ENCODE data around the gene ROR2. TPM values are rescaled to one million over a fixed set of nuclear protein-coding genes. Genes with fewer than 3 reads are reported as not detected.
"Not testable (repeated sequence)": the region's sequence is repeated elsewhere in the genome, so short reads cannot be mapped to it uniquely, and the experiment has no call there.

Gene ROR2
- total RNA-seq, 4 donors from 2014 or later = 37.4 to 71.8 (median 59.4) TPM

- peak; percentile 75 for DNase-seq (ENCODE audit: extremely low spot score)
- intact Hi-C loops (cut with DNase I) = no loop called here
- Histone ChIP-seq H3K27me3 (no peaks in the 10 kb centered on the region), H3K4me1 (no peaks in the 10 kb centered on the region), H3K9me3 (peaks cover 0 to 9% (median 3%) of the 10 kb centered on the region in 4 donors), H3K4me3 (no peak overlapping the region), H3K27ac (replicated peaks in 1 of 4) (no peak overlapping the region), H3K36me3 (no peaks in the 10 kb centered on the region)
- 93% methylated on average over 3 of the region's 3 CpGs for WGBS
- TF ChIP-seq EP300 (IDR thresholded peaks at IDR 0.05) = no peak
- TF ChIP-seq POLR2A (IDR thresholded peaks at IDR 0.05; ENCODE audit: low read depth) = no peak
- TF ChIP-seq POLR2AphosphoS5 (IDR thresholded peaks at IDR 0.05) = no peak
- TF ChIP-seq, protein P1, sequence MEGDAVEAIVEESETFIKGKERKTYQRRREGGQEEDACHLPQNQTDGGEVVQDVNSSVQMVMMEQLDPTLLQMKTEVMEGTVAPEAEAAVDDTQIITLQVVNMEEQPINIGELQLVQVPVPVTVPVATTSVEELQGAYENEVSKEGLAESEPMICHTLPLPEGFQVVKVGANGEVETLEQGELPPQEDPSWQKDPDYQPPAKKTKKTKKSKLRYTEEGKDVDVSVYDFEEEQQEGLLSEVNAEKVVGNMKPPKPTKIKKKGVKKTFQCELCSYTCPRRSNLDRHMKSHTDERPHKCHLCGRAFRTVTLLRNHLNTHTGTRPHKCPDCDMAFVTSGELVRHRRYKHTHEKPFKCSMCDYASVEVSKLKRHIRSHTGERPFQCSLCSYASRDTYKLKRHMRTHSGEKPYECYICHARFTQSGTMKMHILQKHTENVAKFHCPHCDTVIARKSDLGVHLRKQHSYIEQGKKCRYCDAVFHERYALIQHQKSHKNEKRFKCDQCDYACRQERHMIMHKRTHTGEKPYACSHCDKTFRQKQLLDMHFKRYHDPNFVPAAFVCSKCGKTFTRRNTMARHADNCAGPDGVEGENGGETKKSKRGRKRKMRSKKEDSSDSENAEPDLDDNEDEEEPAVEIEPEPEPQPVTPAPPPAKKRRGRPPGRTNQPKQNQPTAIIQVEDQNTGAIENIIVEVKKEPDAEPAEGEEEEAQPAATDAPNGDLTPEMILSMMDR (IDR thresholded peaks at IDR 0.05) = no peak
Observed at GRCh38 chr9:91644433-91644832, 305.6 kb downstream of the ROR2 start.

DNA sequence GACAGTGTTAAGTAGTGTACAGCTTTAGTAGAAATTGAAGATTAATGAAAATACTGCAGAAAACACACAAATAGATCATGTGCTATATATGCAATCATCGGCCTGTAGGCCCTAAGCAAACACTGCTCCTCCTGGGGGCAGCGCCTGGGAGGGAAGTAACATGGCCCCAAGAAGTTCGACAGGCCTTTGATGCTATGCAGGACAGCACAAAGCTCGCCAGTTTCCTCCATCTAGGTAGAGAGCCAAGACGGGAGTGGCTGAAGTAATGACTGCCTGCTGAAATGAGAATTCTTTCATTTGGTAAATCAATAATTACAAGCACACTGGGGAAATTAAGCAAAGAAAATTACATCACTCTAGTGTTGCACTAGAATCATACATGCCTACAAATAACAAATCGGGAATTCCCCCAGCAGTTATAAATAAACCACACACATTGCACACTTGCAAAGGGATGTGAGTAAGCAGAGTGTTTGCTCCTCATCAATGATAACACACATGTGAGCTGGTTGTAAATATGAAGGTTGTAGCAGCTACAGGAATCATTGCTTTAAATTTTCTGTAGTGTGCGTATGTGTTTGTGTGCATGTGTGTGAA lies 306.4 kb downstream of the ROR2 start:
- TF ChIP-seq, protein P1 (IDR thresholded peaks at IDR 0.05) = no peak
- TF ChIP-seq EP300 (IDR thresholded peaks at IDR 0.05) (no peak), POLR2A (IDR thresholded peaks at IDR 0.05; ENCODE audit: low read depth) (no peak), POLR2AphosphoS5 (IDR thresholded peaks at IDR 0.05) (no peak)
- intact Hi-C loops (cut with DNase I) = no loop called here
- WGBS = 59% methylated on average over 7 of the region's 7 CpGs
- no peaks in the 10 kb centered on the region for H3K4me1 ChIP-seq
- peak; percentile 57 for DNase-seq (ENCODE audit: extremely low spot score)
- H3K27me3 ChIP-seq = no peaks in the 10 kb centered on the region
- peaks cover 0 to 15% (median 3%) of the 10 kb centered on the region in 4 donors for H3K9me3 ChIP-seq
- no peak overlapping the region for H3K27ac ChIP-seq (replicated peaks in 1 of 4)
- H3K36me3 ChIP-seq = no peaks in the 10 kb centered on the region
- H3K4me3 ChIP-seq = no peak overlapping the region

DNA sequence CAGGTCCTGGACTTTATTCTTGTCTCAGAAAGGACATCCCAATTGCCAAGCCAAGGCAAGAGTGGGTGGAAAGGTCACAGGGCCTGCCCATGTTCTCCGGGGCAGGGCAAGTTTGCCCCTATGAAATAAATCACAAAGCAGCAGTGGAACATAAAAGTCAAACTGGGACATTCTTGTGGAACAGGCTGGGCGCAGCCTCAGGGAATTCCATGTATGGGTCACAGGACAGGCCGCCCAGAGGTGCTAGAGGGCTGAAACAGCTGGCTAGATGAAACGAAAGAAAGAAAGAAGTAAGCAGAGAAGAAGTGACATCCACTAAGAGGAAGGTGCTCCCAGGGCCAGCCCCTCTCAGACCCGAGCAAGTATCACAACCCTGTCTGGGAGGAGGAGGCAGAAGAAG lies 307.3 kb downstream of the ROR2 start:
- Histone ChIP-seq H3K36me3 (no peaks in the 10 kb centered on the region), H3K4me1 (no peaks in the 10 kb centered on the region), H3K9me3 (peaks cover 0 to 15% (median 3%) of the 10 kb centered on the region in 4 donors), H3K4me3 (no peak overlapping the region), H3K27me3 (no peaks in the 10 kb centered on the region), H3K27ac (replicated peaks in 1 of 4) (no peak overlapping the region)
- DNase-seq (ENCODE audit: extremely low spot score) = no peak
- 90% methylated on average over 5 of the region's 5 CpGs for WGBS
- intact Hi-C loops (cut with DNase I) = no loop called here
- TF ChIP-seq, protein P1 (IDR thresholded peaks at IDR 0.05) = no peak
- TF ChIP-seq POLR2AphosphoS5 (IDR thresholded peaks at IDR 0.05) = no peak
- no peak for TF ChIP-seq EP300 (IDR thresholded peaks at IDR 0.05)
- no peak for TF ChIP-seq POLR2A (IDR thresholded peaks at IDR 0.05; ENCODE audit: low read depth)

DNA sequence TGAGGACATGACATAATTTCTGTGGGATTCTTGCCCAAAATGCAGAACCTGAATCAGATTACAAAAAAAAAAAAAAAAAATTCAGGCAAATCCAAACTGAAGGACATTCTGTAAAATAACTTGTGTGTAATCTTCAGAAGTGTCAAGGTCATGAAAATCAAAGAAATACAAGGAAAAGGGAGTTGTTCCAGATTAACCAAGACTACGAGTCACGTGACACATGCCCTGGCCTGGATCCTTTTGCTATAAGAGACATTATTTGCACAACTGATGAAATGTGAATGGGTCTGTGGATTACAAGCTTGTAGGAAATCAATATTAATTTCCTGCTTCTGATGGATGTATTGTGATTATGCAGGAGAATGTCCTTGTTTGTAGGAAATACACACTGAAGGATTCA lies 309.6 kb downstream of the ROR2 start:
- Histone ChIP-seq H3K4me1 (no peaks in the 10 kb centered on the region), H3K36me3 (no peaks in the 10 kb centered on the region), H3K27ac (replicated peaks in 1 of 4) (no peak overlapping the region), H3K4me3 (no peak overlapping the region), H3K9me3 (peaks cover 0 to 15% (median 3%) of the 10 kb centered on the region in 4 donors), H3K27me3 (no peaks in the 10 kb centered on the region)
- TF ChIP-seq POLR2A (IDR thresholded peaks at IDR 0.05; ENCODE audit: low read depth) = no peak
- TF ChIP-seq POLR2AphosphoS5 (IDR thresholded peaks at IDR 0.05) = no peak
- no peak for TF ChIP-seq EP300 (IDR thresholded peaks at IDR 0.05)
- TF ChIP-seq, protein P1 (IDR thresholded peaks at IDR 0.05) = no peak
- 98% methylated on average over 2 of the region's 2 CpGs for WGBS
- intact Hi-C loops (cut with DNase I) = no loop called here
- no peak for DNase-seq (ENCODE audit: extremely low spot score)

DNA sequence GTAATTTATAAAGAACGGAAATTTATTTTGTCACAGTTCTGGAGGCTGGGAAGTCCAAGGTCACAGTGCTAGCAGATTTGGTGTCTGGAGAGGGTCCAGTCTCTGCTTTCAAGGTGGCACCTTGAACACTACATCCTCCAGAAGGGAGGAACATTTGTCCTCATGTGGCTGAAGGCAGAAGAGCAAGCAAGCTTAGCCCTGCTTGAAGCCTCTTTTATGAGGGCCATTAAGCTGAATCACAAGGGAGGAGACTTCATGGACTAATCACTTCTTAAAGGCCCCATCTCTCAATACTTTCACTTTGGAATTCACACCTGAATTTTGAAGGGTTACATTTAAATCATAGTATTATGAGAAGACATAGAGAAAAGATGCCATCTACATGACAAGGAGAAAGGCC lies 311.0 kb downstream of the ROR2 start:
- Histone ChIP-seq H3K9me3 (peaks cover 0 to 15% (median 3%) of the 10 kb centered on the region in 4 donors), H3K4me3 (no peak overlapping the region), H3K36me3 (no peaks in the 10 kb centered on the region), H3K27ac (replicated peaks in 1 of 4) (no peak overlapping the region), H3K27me3 (no peaks in the 10 kb centered on the region), H3K4me1 (no peaks in the 10 kb centered on the region)
- DNase-seq (ENCODE audit: extremely low spot score) = no peak
- 94% methylated on average over 1 of the region's 1 CpG for WGBS
- intact Hi-C loops (cut with DNase I) = no loop called here
- no peak for TF ChIP-seq POLR2AphosphoS5 (IDR thresholded peaks at IDR 0.05)
- no peak for TF ChIP-seq EP300 (IDR thresholded peaks at IDR 0.05)
- TF ChIP-seq POLR2A (IDR thresholded peaks at IDR 0.05; ENCODE audit: low read depth) = no peak
- TF ChIP-seq, protein P1 (IDR thresholded peaks at IDR 0.05) = no peak

DNA sequence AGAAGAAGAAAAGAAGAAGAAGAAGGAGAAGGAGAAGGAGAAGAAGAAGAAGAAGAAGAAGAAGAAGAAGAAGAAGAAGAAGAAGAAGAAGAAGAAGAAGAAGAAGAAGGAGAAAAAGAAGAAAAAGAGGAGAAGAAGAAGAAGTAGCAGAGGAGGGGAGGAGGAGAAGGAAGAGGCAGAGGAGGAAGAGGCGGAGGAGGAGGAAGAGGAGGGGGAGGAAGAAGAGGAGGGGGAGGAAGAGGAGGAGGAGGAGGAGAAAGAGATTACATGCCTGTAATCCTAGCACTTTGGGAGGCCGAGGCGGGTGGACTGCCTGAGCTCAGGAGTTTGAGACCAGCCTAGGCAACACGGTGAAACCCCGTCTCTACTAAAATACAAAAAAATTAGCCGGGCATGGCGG lies 315.2 kb downstream of the ROR2 start:
- H3K4me3 ChIP-seq; H3K27ac ChIP-seq (replicated peaks in 1 of 4); H3K9me3 ChIP-seq; intact Hi-C loops (cut with DNase I); DNase-seq (ENCODE audit: extremely low spot score); H3K36me3 ChIP-seq; H3K4me1 ChIP-seq; H3K27me3 ChIP-seq: not testable (repeated sequence)
- 91% methylated on average over 7 of the region's 7 CpGs for WGBS
